GM18507 (cell line): ENCODE measurements around the gene GCK.

Experiments used
- DNase-seq: peaks from one replicate; pipeline ENCODE4 v3.0.0; 2011; ENCODE audit warnings: low read depth; ENCODE audit not compliant: insufficient read length; ENCODE audit errors: extremely low spot score
- FAIRE-seq: peaks from 2 replicates; lab custom pipeline; 2011; peaks lifted over from hg19 to GRCh38; lab: Jason Lieb, UNC

The GCK gene

GRCh38 chr7:44159824-44160630, 29.2 kb downstream of the GCK start:
- FAIRE-seq (no peak), DNase-seq (no peak)

GRCh38 chr7:44158873-44159631, 30.2 kb downstream of the GCK start:
- FAIRE-seq (no peak), DNase-seq (no peak)

GRCh38 chr7:44158096-44158872, 31.0 kb downstream of the GCK start:
- DNase-seq (no peak), FAIRE-seq (no peak)

GRCh38 chr7:44157116-44158080, 31.8 kb downstream of the GCK start:
- no peak for DNase-seq
- no peak for FAIRE-seq

GRCh38 chr7:44156453-44157010, 32.7 kb downstream of the GCK start:
- no peak for FAIRE-seq
- DNase-seq, result no peak

- FAIRE-seq, result no peak
Measured at GRCh38 chr7:44155191-44156185, 33.8 kb downstream of the GCK start.

GRCh38 chr7:44154703-44155102, 34.5 kb downstream of the GCK start:
- FAIRE-seq (no peak), DNase-seq (no peak)

More at GRCh38 chr7:44155191-44156185, 33.8 kb downstream of the GCK start:
- no peak for DNase-seq

GRCh38 chr7:44153948-44154335, 35.3 kb downstream of the GCK start:
- FAIRE-seq (no peak), DNase-seq (no peak)

- no peak for DNase-seq
Measured at GRCh38 chr7:44152971-44153947, 36.0 kb downstream of the GCK start.

GRCh38 chr7:44151956-44152355, 37.3 kb downstream of the GCK start:
- FAIRE-seq (no peak), DNase-seq (no peak)

More at GRCh38 chr7:44152971-44153947, 36.0 kb downstream of the GCK start:
- no peak for FAIRE-seq

GRCh38 chr7:44150966-44151941, 38.0 kb downstream of the GCK start:
- FAIRE-seq (no peak), DNase-seq (no peak)

GRCh38 chr7:44150466-44150832, 38.8 kb downstream of the GCK start:
- FAIRE-seq (no peak), DNase-seq (no peak)

- DNase-seq (no peak), FAIRE-seq (no peak)
Measured at GRCh38 chr7:44149571-44150465, 39.4 kb downstream of the GCK start.

GRCh38 chr7:44148961-44149536, 40.2 kb downstream of the GCK start:
- DNase-seq (no peak), FAIRE-seq (no peak)
